Endodermal cell (in vitro differentiated cells): ENCODE results near the gene ADAMTS17. TPM values are rescaled to one million over a fixed set of nuclear protein-coding genes. Genes with fewer than 3 reads are reported as not detected.

Experiments
- DNase-seq: peaks from one replicate; pipeline ENCODE4 v3.0.0-alpha.2; 2017
- H3K27ac ChIP-seq: 2 replicates; pipeline ENCODE4 v1.5.1; 2013; ENCODE audit warnings: mild to moderate bottlenecking, low read depth, low read length, moderate library complexity
- H3K27me3 ChIP-seq: 2 replicates; pipeline ENCODE4 v1.6.1; 2013; ENCODE audit warnings: mild to moderate bottlenecking, low read length, moderate library complexity; ENCODE audit not compliant: insufficient read depth, control insufficient read depth, poor library complexity, severe bottlenecking
- H3K36me3 ChIP-seq: 2 replicates; pipeline ENCODE4 v1.7.0; 2013; ENCODE audit warnings: mild to moderate bottlenecking, low read length, moderate library complexity; ENCODE audit not compliant: control insufficient read depth, insufficient read depth
- H3K4me1 ChIP-seq: one replicate; pipeline ENCODE4 v1.7.0; 2013; ENCODE audit warnings: low read length; ENCODE audit not compliant: control insufficient read depth, insufficient read depth
- H3K4me3 ChIP-seq: 2 replicates; pipeline ENCODE4 v1.5.1; 2013; ENCODE audit warnings: mild to moderate bottlenecking, low read length, moderate library complexity
- H3K9ac ChIP-seq: 2 replicates; pipeline ENCODE4 v1.6.1; 2013; ENCODE audit warnings: mild to moderate bottlenecking, low read length, moderate library complexity; ENCODE audit not compliant: poor library complexity, severe bottlenecking; ENCODE audit errors: extremely low read depth
- H3K9me3 ChIP-seq: 2 replicates; pipeline ENCODE4 v1.6.1; 2013; ENCODE audit warnings: mild to moderate bottlenecking, low read length, moderate library complexity; ENCODE audit not compliant: control insufficient read depth
- H3K27ac Mint-ChIP-seq: 2 replicates; pipeline ENCODE4 v1.8.0; 2020; ENCODE audit warnings: mixed read lengths
- H3K27me3 Mint-ChIP-seq: 2 replicates; pipeline ENCODE4 v1.8.0; 2021; ENCODE audit warnings: mild to moderate bottlenecking, mixed read lengths; ENCODE audit not compliant: insufficient read depth
- H3K36me3 Mint-ChIP-seq: 2 replicates; pipeline ENCODE4 v1.8.0; 2020; ENCODE audit warnings: low read depth, mixed read lengths
- H3K4me1 Mint-ChIP-seq: 2 replicates; pipeline ENCODE4 v1.8.0; 2020; ENCODE audit warnings: mixed read lengths
- H3K4me3 Mint-ChIP-seq: 2 replicates; pipeline ENCODE4 v1.8.0; 2020; ENCODE audit warnings: mild to moderate bottlenecking, moderate library complexity, mixed read lengths
- H3K9me3 Mint-ChIP-seq: 2 replicates; pipeline ENCODE4 v1.8.0; 2020; ENCODE audit warnings: mild to moderate bottlenecking, mixed read lengths
- WGBS, 2 experiments: methylation state at CpG; one replicate each; pipeline versions ENCODE4 v1.1.5 to v1.1.7; 2013; ENCODE audit warnings: missing lambda C conversion rate in 2 of 2, mixed read lengths in 1 of 2; ENCODE audit not compliant: insufficient coverage in 1 of 2, insufficient read length in 1 of 2; 5-methylcytosine and 5-hydroxymethylcytosine counted together
- total RNA-seq, 2 donors: library from RNA; stranded (reverse); fragmentation: NEBNext Ultra II Directional in 1 of 2; extraction: Animal tissue kit (Norgen Biotek cat#: 25700) in 1 of 2; gene quantifications; 2 replicates in 1 of 2; 3 replicates in 1 of 2; pipeline ENCODE4 v1.2.1, GENCODE V29; 2021
- TF ChIP-seq, protein P1 (sequence below): fragments of 200-600 bp; sonication (generic); conservative IDR thresholded peaks from 2 replicates; pipeline ENCODE4 v1.5.0; 2021; ENCODE audit warnings: antibody characterized with exemption, mild to moderate bottlenecking

ADAMTS17 gene
- total RNA-seq, 2 donors from 2014 or later, result 0.82 to 2.3 TPM

DNA sequence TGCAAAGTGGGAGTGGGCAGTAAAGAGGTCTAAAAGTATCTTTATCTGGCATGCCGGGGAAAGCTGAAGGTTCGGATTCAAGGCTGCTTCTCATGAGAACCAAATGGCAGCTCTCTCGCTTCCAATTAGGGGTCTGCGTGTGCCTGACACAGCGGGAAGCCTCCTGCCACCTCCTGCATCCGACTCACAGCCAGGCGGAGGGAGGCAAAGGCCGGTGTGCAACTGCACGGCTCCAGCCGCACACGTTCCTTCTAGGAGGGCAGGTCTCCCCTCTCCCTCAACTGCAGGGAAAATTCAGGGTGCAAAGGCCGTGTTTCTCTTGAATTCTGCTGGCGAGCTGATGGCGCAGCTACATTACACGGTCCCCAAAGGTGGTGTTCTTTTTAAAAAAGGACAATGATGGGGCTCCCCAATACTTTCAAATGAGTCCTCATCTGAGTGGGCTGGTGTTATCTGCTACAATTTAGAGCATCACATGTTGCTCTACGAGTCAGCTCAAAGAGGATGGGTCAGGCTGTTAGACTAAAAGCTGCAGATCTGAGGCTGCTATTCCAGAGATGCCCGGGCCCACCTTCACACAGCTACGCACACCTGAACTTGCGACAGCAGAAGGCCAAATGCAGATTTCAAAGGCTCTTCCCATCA is 226.6 kb downstream of the ADAMTS17 start:
- Mint-ChIP-seq H3K27me3 (no peaks in the 10 kb centered on the region), H3K4me3 (no peak overlapping the region), H3K27ac (no peak overlapping the region), H3K36me3 (peaks cover 2% of the 10 kb centered on the region), H3K4me1 (peaks cover 12% of the 10 kb centered on the region), H3K9me3 (peaks cover 9% of the 10 kb centered on the region)
- 87 to 88% methylated on average over 16 to 19 of the region's 19 CpGs for WGBS, 2 experiments
- Histone ChIP-seq H3K27ac (no peak overlapping the region), H3K4me1 (peaks cover 5% of the 10 kb centered on the region), H3K9me3 (no peaks in the 10 kb centered on the region), H3K27me3 (no peaks in the 10 kb centered on the region), H3K9ac (no peak overlapping the region), H3K4me3 (no peak overlapping the region), H3K36me3 (no peaks in the 10 kb centered on the region)
- TF ChIP-seq, protein P1, sequence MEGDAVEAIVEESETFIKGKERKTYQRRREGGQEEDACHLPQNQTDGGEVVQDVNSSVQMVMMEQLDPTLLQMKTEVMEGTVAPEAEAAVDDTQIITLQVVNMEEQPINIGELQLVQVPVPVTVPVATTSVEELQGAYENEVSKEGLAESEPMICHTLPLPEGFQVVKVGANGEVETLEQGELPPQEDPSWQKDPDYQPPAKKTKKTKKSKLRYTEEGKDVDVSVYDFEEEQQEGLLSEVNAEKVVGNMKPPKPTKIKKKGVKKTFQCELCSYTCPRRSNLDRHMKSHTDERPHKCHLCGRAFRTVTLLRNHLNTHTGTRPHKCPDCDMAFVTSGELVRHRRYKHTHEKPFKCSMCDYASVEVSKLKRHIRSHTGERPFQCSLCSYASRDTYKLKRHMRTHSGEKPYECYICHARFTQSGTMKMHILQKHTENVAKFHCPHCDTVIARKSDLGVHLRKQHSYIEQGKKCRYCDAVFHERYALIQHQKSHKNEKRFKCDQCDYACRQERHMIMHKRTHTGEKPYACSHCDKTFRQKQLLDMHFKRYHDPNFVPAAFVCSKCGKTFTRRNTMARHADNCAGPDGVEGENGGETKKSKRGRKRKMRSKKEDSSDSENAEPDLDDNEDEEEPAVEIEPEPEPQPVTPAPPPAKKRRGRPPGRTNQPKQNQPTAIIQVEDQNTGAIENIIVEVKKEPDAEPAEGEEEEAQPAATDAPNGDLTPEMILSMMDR, result no peak
- DNase-seq, result no peak

GRCh38 chr15:100114571-100114970 is 227.2 kb downstream of the ADAMTS17 start:
- peak overlapping the region; percentile 61 for H3K27ac ChIP-seq
- no peaks in the 10 kb centered on the region for H3K9me3 ChIP-seq
- TF ChIP-seq, protein P1, result no peak
- no peaks in the 10 kb centered on the region for H3K36me3 ChIP-seq
- peaks cover 5% of the 10 kb centered on the region for H3K4me1 ChIP-seq
- Mint-ChIP-seq H3K4me1 (peaks cover 12% of the 10 kb centered on the region), H3K36me3 (no peaks in the 10 kb centered on the region), H3K27me3 (no peaks in the 10 kb centered on the region), H3K4me3 (no peak overlapping the region), H3K9me3 (peaks cover 3% of the 10 kb centered on the region), H3K27ac (no peak overlapping the region)
- DNase-seq, result no peak
- H3K9ac ChIP-seq, result no peak overlapping the region
- WGBS, 2 experiments, result 62 to 75% methylated on average over 9 of the region's 9 CpGs
- H3K4me3 ChIP-seq, result no peak overlapping the region
- H3K27me3 ChIP-seq, result no peaks in the 10 kb centered on the region

DNA sequence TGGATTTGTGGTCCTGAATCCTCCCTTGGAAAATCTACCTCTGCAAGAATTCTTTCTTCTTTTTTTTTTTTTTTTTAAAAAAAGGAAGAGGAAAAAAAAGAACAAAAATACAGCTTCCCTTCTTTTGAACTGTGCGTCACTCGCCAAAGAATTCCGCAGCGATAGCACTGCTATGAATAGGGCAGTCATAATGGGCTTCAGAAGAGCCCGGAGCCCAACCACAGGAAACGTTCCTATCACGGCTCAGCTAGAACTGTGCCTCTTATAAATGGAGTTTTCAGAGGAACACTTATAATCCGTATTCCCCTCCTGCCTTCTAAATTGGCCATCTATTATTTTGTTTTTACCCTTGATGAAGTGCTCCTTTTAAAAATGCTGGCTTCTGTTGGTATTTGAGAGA is 227.7 kb downstream of the ADAMTS17 start:
- Mint-ChIP-seq H3K27me3 (no peaks in the 10 kb centered on the region), H3K27ac (no peak overlapping the region), H3K9me3 (no peaks in the 10 kb centered on the region), H3K4me1 (peaks cover 12% of the 10 kb centered on the region), H3K36me3 (no peaks in the 10 kb centered on the region), H3K4me3 (no peak overlapping the region)
- H3K27me3 ChIP-seq, result no peaks in the 10 kb centered on the region
- peak overlapping the region; percentile 61 for H3K27ac ChIP-seq
- TF ChIP-seq, protein P1, result no peak
- H3K9ac ChIP-seq, result no peak overlapping the region
- H3K4me1 ChIP-seq, result peaks cover 5% of the 10 kb centered on the region
- DNase-seq, result no peak
- WGBS, 2 experiments, result 77 to 87% methylated on average over 3 to 8 of the region's 8 CpGs
- no peaks in the 10 kb centered on the region for H3K9me3 ChIP-seq
- no peak overlapping the region for H3K4me3 ChIP-seq
- H3K36me3 ChIP-seq, result no peaks in the 10 kb centered on the region
